A673 (cell line): ENCODE results near the gene DEAF1. TPM values are rescaled to one million over a fixed set of nuclear protein-coding genes. Genes with fewer than 3 reads are reported as not detected.

ENCODE experiments used
- BruUV-seq: library from RNA; stranded (reverse); fragments of 400-500 nt; replicated peaks from 2 replicates; lab custom pipeline; 2021; lab: Mats Ljungman, UMichigan
- CTCF ChIA-PET: fragments of 300-600 bp; sonication (Branson Sonifier 250); formaldehyde crosslinking; loops from one replicate; lab custom pipeline; 2022; ENCODE audit warnings: antibody characterized with exemption; lab: Charles Lee
- POLR2A ChIA-PET: fragments of 300-600 bp; sonication (Branson Sonifier 250); formaldehyde crosslinking; loops from one replicate; lab custom pipeline; 2022; ENCODE audit warnings: antibody characterized with exemption; ENCODE audit not compliant: low non-redundant PET; lab: Charles Lee
- DNase-seq: peaks from one replicate; pipeline ENCODE4 v3.0.0-alpha.2; 2015; ENCODE audit warnings: low spot score
- H3K27ac ChIP-seq: fragments of 200-600 bp; sonication (generic); 2 replicates; pipeline ENCODE4 v1.5.1; 2016; ENCODE audit warnings: mixed run types, low read depth, mild to moderate bottlenecking, mixed read lengths, antibody characterized with exemption, low read length; ENCODE audit not compliant: poor library complexity, severe bottlenecking
- H3K27me3 ChIP-seq: fragments of 200-600 bp; sonication (generic); replicated peaks from 2 replicates; pipeline ENCODE4 v1.6.1; 2017; ENCODE audit warnings: mixed run types, low read depth, mild to moderate bottlenecking, mixed read lengths, antibody characterized with exemption, low read length; ENCODE audit not compliant: insufficient read depth, poor library complexity
- H3K36me3 ChIP-seq: fragments of 200-600 bp; sonication (generic); 2 replicates; pipeline ENCODE4 v1.6.1; 2016; ENCODE audit warnings: mixed run types, mild to moderate bottlenecking, mixed read lengths, antibody characterized with exemption, low read length; ENCODE audit not compliant: insufficient read depth, poor library complexity, severe bottlenecking
- H3K4me1 ChIP-seq: fragments of 200-600 bp; sonication (generic); 2 replicates; pipeline ENCODE4 v1.6.1; 2017; ENCODE audit warnings: mixed run types, mild to moderate bottlenecking, mixed read lengths, antibody characterized with exemption, low read length; ENCODE audit not compliant: insufficient read depth, poor library complexity, severe bottlenecking
- H3K4me3 ChIP-seq: fragments of 200-600 bp; sonication (generic); 2 replicates; pipeline ENCODE4 v1.5.1; 2016; ENCODE audit warnings: low read depth, mixed run types, mild to moderate bottlenecking, mixed read lengths, low read length; ENCODE audit not compliant: poor library complexity, severe bottlenecking
- H3K9me3 ChIP-seq: fragments of 200-600 bp; sonication (generic); 2 replicates; pipeline ENCODE4 v1.6.1; 2016; ENCODE audit warnings: mixed run types, low read depth, mild to moderate bottlenecking, mixed read lengths, antibody characterized with exemption, low read length; ENCODE audit not compliant: poor library complexity, severe bottlenecking
- CTCF ChIP-seq: fragments of 300-800, 200-600 bp; sonication (generic); conservative IDR thresholded peaks from 2 replicates; pipeline ENCODE4 v1.5.1; 2017; ENCODE audit warnings: low read depth, mild to moderate bottlenecking, antibody characterized with exemption, low read length, moderate library complexity, mixed read lengths
- EZH2 ChIP-seq: fragments of 200-600 bp; sonication (generic); IDR thresholded peaks from 2 replicates; pipeline ENCODE4 v1.6.1; 2017; ENCODE audit warnings: borderline replicate concordance, low read depth, mild to moderate bottlenecking, mixed read lengths, antibody characterized with exemption, low read length; ENCODE audit not compliant: poor library complexity, severe bottlenecking
- intact Hi-C: fragments of 100-400 bp; cut with micrococcal nuclease; formaldehyde crosslinking; loops from one replicate; pipeline ENCODE4 v1.10.0; 2022; ENCODE audit not compliant: unreplicated experiment
- total RNA-seq: library from RNA; stranded (reverse); gene quantifications from 2 replicates; pipeline ENCODE4 v1.2.3, GENCODE V29; 2021

The DEAF1 gene
- total RNA-seq, 1 experiment from 2014 or later: 56.7 TPM

GRCh38 chr11:637593-638521, 57.2 kb downstream of the DEAF1 start:
- DNase-seq: peak; percentile 40
- BruUV-seq: no TSS peak
- Histone ChIP-seq H3K4me1 (peaks cover 49% of the 10 kb centered on the region), H3K9me3 (no peaks in the 10 kb centered on the region), H3K4me3 (peak overlapping the region; percentile 15), H3K27ac (peak overlapping the region; percentile 82), H3K36me3 (no peaks in the 10 kb centered on the region), H3K27me3 (no peaks in the 10 kb centered on the region)
- TF ChIP-seq CTCF (no peak), EZH2 (no peak)
- intact Hi-C loops: no loop called here
- ChIA-PET POLR2A (no interaction called here), CTCF (no interaction called here)

GRCh38 chr11:637333-637592, 57.8 kb downstream of the DEAF1 start:
- no peak for TF ChIP-seq EZH2
- no peak for TF ChIP-seq CTCF
- Histone ChIP-seq H3K27me3 (no peaks in the 10 kb centered on the region), H3K9me3 (no peaks in the 10 kb centered on the region), H3K4me1 (peaks cover 45% of the 10 kb centered on the region), H3K36me3 (no peaks in the 10 kb centered on the region), H3K27ac (no peak overlapping the region), H3K4me3 (peak overlapping the region; percentile 15)
- BruUV-seq: no TSS peak
- ChIA-PET CTCF (no interaction called here), POLR2A (no interaction called here)
- DNase-seq: no peak
- intact Hi-C loops: no loop called here

- intact Hi-C loops: no loop called here
- POLR2A ChIA-PET: no interaction called here
- DNase-seq: no peak
Measured at GRCh38 chr11:636511-637332, 58.3 kb downstream of the DEAF1 start, which contains the start of gene DRD4. TSS of gene DRD4 (plus strand) at chr11:637269. CDS start at chr11:637305, 36 bp downstream.

More at GRCh38 chr11:636511-637332, 58.3 kb downstream of the DEAF1 start, which contains the start of gene DRD4:
- no TSS peak for BruUV-seq
- TF ChIP-seq CTCF: no peak
- TF ChIP-seq EZH2: no peak
- Histone ChIP-seq H3K4me1 (peaks cover 40% of the 10 kb centered on the region), H3K27me3 (no peaks in the 10 kb centered on the region), H3K27ac (peak within 1 kb of the TSS; percentile 82), H3K9me3 (no peaks in the 10 kb centered on the region), H3K4me3 (peak within 1 kb of the TSS; percentile 15), H3K36me3 (no peaks in the 10 kb centered on the region)
- CTCF ChIA-PET: no interaction called here
